HFFc6 (cell line): ENCODE measurements around the gene KCTD2. TPM values are rescaled to one million over a fixed set of nuclear protein-coding genes. Genes with fewer than 3 reads are reported as not detected.

ENCODE experiments used
- DNase-seq: peaks from one replicate; pipeline ENCODE4 v3.0.0-alpha.2; 2018
- H3K27ac Mint-ChIP-seq: 2 replicates; pipeline ENCODE4 v1.8.0; 2020; ENCODE audit warnings: mild to moderate bottlenecking, mixed read lengths
- H3K27me3 Mint-ChIP-seq: 2 replicates; pipeline ENCODE4 v1.8.0; 2021; ENCODE audit warnings: mild to moderate bottlenecking, moderate library complexity, mixed read lengths; ENCODE audit not compliant: insufficient read depth
- H3K36me3 Mint-ChIP-seq: 2 replicates; pipeline ENCODE4 v1.8.0; 2021; ENCODE audit warnings: low read depth, mixed read lengths
- H3K4me1 Mint-ChIP-seq: 2 replicates; pipeline ENCODE4 v1.8.0; 2020; ENCODE audit warnings: low read depth, mixed read lengths
- H3K4me3 Mint-ChIP-seq: 2 replicates; pipeline ENCODE4 v1.8.0; 2020; ENCODE audit warnings: mild to moderate bottlenecking, moderate library complexity, mixed read lengths
- H3K9me3 Mint-ChIP-seq: 2 replicates; pipeline ENCODE4 v1.8.0; 2020; ENCODE audit warnings: mild to moderate bottlenecking, mixed read lengths
- total RNA-seq, 6 experiments: library from RNA; stranded (reverse); fragmentation: NEBNext Ultra II Directional; extraction: Animal tissue kit (Norgen Biotek cat#: 25700); gene quantifications; 2 replicates in 1 of 6; 3 replicates in 5 of 6; pipeline ENCODE4 v1.2.3, GENCODE V29; 2021
- TF ChIP-seq, protein P1 (sequence below): fragments of 200-600 bp; sonication (generic); IDR thresholded peaks from 2 replicates; pipeline ENCODE4 v1.5.0; 2021; ENCODE audit warnings: antibody characterized with exemption, mild to moderate bottlenecking

KCTD2 gene
- total RNA-seq, 6 experiments from 2014 or later: 20.3 to 24.0 (median 21.3) TPM

DNA sequence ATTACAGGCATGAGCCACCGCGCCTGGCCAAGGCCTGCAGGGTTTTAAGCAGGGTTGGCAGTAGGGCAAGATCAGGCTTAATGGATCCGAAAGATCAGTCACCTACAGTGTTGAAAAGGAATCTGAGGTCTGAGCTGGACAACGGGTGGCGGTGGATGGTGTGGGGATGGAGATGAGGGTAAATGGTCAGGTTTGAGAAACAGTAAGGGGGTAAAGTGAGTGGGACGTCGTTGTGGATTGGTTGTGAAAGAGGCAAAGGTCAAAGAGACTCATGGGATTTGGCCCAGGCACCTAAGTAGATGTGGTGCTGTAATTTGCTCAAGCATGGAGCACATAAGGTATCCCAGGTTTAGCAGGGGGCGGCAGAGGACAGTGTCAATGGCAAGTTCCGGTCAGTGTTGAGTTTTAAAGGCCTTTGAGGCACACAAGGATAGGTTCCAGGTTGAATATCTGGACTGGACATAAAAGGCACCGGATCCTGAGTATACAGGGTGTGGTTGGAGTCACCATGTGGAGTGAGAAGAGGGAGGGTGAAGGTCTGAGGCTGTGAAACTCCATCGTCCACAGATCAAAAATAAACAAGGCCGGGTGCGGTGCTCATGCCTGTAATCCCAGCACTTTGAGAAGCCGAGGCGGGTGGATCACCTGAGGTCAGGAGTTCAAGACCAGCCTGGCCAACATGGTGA lies 39.6 kb downstream of the KCTD2 start:
- TF ChIP-seq, protein P1, sequence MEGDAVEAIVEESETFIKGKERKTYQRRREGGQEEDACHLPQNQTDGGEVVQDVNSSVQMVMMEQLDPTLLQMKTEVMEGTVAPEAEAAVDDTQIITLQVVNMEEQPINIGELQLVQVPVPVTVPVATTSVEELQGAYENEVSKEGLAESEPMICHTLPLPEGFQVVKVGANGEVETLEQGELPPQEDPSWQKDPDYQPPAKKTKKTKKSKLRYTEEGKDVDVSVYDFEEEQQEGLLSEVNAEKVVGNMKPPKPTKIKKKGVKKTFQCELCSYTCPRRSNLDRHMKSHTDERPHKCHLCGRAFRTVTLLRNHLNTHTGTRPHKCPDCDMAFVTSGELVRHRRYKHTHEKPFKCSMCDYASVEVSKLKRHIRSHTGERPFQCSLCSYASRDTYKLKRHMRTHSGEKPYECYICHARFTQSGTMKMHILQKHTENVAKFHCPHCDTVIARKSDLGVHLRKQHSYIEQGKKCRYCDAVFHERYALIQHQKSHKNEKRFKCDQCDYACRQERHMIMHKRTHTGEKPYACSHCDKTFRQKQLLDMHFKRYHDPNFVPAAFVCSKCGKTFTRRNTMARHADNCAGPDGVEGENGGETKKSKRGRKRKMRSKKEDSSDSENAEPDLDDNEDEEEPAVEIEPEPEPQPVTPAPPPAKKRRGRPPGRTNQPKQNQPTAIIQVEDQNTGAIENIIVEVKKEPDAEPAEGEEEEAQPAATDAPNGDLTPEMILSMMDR: no peak
- Mint-ChIP-seq H3K4me3 (peak overlapping the region; percentile 85), H3K9me3 (no peaks in the 10 kb centered on the region), H3K4me1 (peaks cover 65% of the 10 kb centered on the region), H3K36me3 (no peaks in the 10 kb centered on the region), H3K27me3 (no peaks in the 10 kb centered on the region; the same call in none of the 2 replicates), H3K27ac (peak overlapping the region; percentile 89)
- no peak for DNase-seq

DNA sequence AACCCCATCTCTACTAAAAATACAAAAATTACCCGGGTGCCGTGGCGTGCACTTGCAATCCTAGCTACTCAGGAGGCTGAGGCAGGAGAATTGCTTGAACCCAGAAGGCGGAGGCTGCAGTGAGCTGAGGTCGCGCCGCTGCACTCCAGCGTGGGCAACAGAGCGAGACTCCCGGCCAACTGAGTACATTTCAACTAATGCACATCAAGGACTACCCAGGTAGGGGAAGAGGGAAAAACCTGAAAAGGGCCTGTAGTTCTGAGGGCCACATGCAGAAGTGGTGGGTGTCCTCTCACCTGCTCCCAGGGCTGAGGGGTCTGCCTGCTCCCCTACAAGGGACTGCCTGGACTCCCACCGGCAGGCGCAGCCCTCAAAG lies 40.1 kb downstream of the KCTD2 start:
- DNase-seq: no peak
- peak overlapping the region; percentile 85 for H3K4me3 Mint-ChIP-seq
- no peaks in the 10 kb centered on the region; the same call in 1 of the 2 replicates for H3K27me3 Mint-ChIP-seq
- H3K4me1 Mint-ChIP-seq: peaks cover 69% of the 10 kb centered on the region
- TF ChIP-seq, protein P1: no peak
- no peaks in the 10 kb centered on the region for H3K9me3 Mint-ChIP-seq
- peak overlapping the region; percentile 89 for H3K27ac Mint-ChIP-seq
- no peaks in the 10 kb centered on the region for H3K36me3 Mint-ChIP-seq

DNA sequence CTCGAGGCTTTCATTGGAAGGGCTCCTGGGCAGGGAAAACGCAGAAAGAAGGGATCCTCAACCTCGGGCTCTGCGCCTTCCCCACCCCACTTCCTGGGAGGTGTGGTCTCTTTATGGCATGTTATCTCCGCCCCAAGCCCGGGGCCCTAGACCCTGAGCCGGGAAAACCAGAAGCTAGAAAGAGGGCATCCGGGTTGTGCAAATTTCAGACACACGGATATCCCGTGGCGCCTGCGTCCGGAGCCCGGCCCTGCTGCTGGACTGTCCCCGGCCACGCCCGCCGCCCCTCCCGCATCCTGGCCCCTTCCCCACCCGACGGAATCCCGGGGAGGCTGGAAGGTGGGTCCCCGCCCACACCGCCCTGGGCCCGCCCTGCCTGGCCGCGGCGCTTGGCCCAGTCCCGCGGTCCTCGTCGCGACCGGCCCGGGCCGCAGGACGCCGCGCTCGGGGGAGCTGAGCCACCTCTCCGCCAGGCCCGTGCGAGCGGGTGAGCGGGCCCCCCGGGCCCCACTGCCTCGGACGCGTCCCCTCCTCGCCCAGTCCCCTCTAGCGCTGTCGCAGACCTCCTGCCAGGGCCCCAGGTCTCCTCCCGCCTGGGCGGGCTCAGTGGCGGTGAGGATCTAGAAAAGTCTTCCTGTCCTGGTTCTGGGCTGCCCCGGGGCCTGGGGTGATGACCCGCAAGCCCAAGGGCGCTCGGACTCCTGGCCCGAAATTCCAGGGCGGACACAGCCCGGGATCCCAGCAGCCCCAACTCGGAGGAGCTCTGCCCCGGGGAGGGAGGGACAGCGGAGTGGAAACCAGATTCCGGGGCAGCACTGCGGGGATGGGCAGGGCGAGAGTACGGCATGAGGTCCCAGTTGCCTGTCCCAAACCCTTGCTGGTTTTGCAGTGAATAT lies 40.8 kb downstream of the KCTD2 start, which contains the start of gene SLC16A5:
TSS of gene SLC16A5 (plus strand) at position 397 of the 896 bp plus-strand sequence. CDS start 5,683 bp downstream, outside the sequence.
- H3K27ac Mint-ChIP-seq: peak within 1 kb of the TSS; percentile 94

DNA sequence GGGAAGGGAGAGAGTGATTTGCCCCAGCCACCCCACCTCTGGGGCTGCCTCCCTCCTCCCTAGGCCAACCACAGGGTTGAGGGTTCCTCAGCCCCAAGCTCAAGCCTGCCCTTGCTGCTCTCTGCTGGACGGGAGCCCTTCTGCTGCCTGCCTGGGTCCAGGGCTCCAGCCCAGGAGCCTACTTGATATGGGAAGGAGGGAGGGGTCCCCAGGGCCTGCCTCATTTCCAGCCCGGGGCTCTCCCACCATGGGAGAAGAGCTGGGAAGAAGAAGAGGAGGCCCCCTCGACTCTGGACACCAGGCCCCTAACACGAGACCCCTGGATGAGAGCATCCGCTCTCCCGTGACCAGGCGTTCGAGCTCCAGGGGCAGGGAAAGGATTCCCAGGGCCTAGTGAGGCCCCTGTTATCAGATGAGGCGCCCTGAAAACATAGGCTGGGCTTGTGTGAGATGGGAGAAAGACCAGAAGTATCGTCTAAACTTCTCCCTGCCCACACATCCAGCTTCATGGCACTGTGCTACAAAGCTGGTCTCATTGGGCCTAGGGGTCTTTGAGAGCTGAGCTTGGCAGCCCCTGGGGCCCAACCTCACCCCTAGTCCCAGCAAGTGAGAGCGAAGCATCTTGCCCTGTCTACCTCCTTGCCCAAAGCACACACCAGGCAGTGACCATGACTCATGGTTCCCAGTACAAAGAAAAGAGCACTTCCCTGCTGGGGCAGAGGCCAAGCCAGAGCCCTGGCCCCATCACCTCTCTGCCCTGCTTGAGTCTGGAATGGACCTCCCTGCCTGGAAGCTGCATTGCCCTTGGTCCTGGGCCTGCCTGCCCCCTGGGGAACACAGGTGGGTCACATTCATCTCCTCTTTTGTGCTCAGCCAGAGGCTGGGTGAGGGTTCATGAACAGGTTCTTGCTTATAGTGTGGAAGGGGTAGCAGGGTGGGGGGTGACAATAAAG lies 41.7 kb downstream of the KCTD2 start:
- Mint-ChIP-seq H3K9me3 (no peaks in the 10 kb centered on the region), H3K4me1 (peaks cover 76% of the 10 kb centered on the region), H3K27me3 (no peaks in the 10 kb centered on the region), H3K27ac (peak overlapping the region; percentile 94), H3K4me3 (peak overlapping the region; percentile 90), H3K36me3 (no peaks in the 10 kb centered on the region)
- TF ChIP-seq, protein P1: no peak
- peak; percentile 38 for DNase-seq

More for the DNA sequence above, 40.8 kb downstream of the KCTD2 start, which contains the start of gene SLC16A5:
- H3K36me3 Mint-ChIP-seq: no peaks in the 10 kb centered on the region
- TF ChIP-seq, protein P1: no peak
- H3K27me3 Mint-ChIP-seq: no peaks in the 10 kb centered on the region
- peak within 1 kb of the TSS; percentile 90 for H3K4me3 Mint-ChIP-seq
- peak; percentile 88 for DNase-seq
- H3K9me3 Mint-ChIP-seq: no peaks in the 10 kb centered on the region
- peaks cover 76% of the 10 kb centered on the region for H3K4me1 Mint-ChIP-seq
